Panc1 (cell line): Measurements from ENCODE around the gene TEX35. TPM values are rescaled to one million over a fixed set of nuclear protein-coding genes. Genes with fewer than 3 reads are reported as not detected.

Experiments used
- ATAC-seq: fragments of 200-7000 bp; cut with Tn5 transposase; 2 replicates; pipeline ENCODE4 v1.9.1; 2020; ENCODE audit warnings: mild to moderate bottlenecking, moderate library complexity
- BruUV-seq: library from RNA; stranded (reverse); fragments of 400-500 nt; replicated peaks from 2 replicates; lab custom pipeline; 2021; lab: Mats Ljungman, UMichigan
- CTCF ChIA-PET: fragments of 300-600 bp; sonication (Branson Sonifier 250); formaldehyde crosslinking; loops from one replicate; lab custom pipeline; 2022; ENCODE audit warnings: antibody characterized with exemption; lab: Charles Lee
- POLR2A ChIA-PET: fragments of 300-600 bp; sonication (Branson Sonifier 250); formaldehyde crosslinking; loops from one replicate; lab custom pipeline; 2022; ENCODE audit warnings: antibody characterized with exemption; lab: Charles Lee
- DNase-seq: peaks from one replicate; pipeline ENCODE4 v3.0.0-alpha.2; 2010; ENCODE audit warnings: low read depth, low spot score
- H3K27ac ChIP-seq: 2 replicates; pipeline ENCODE4 v1.5.1; 2011; ENCODE audit warnings: mild to moderate bottlenecking, low read length, inconsistent platforms
- H3K27me3 ChIP-seq: fragments of 200-500 bp; sonication (Bioruptor generic); 2 replicates; pipeline ENCODE4 v1.6.0; 2014; ENCODE audit warnings: low read length, inconsistent platforms; ENCODE audit not compliant: control insufficient read depth, insufficient read depth
- H3K36me3 ChIP-seq: fragments of 200-500 bp; sonication (Bioruptor generic); 2 replicates; pipeline ENCODE4 v1.5.1; 2014; ENCODE audit warnings: inconsistent platforms, mild to moderate bottlenecking, low read length, moderate library complexity; ENCODE audit not compliant: control insufficient read depth, insufficient read depth
- H3K4me1 ChIP-seq: 2 replicates; pipeline ENCODE4 v1.5.1; 2011; ENCODE audit warnings: inconsistent platforms, mild to moderate bottlenecking, low read length, moderate library complexity; ENCODE audit not compliant: control insufficient read depth, insufficient read depth
- H3K4me3 ChIP-seq, 2 experiments: 2 replicates each; pipeline ENCODE4 v1.5.1; 2011 to 2012; ENCODE audit warnings: low read depth in 2 of 2, low read length in 2 of 2, mild to moderate bottlenecking in 2 of 2, inconsistent platforms in 1 of 2, moderate library complexity in 1 of 2
- H3K9me3 ChIP-seq: fragments of 200-500 bp; sonication (Bioruptor generic); 2 replicates; pipeline ENCODE4 v1.5.1; 2014; ENCODE audit warnings: low read depth, mild to moderate bottlenecking, inconsistent platforms, low read length, moderate library complexity; ENCODE audit not compliant: control insufficient read depth, insufficient read depth
- CTCF ChIP-seq: fragments of 450-650 bp; IDR thresholded peaks from 2 replicates; pipeline ENCODE4 v1.5.1; 2017; ENCODE audit warnings: mild to moderate bottlenecking
- POLR2AphosphoS5 ChIP-seq: IDR thresholded peaks from 2 replicates; pipeline ENCODE4 v1.6.1; 2012; ENCODE audit warnings: mild to moderate bottlenecking, low read depth, low read length, moderate library complexity
- REST ChIP-seq, 2 experiments: IDR thresholded peaks; 2 replicates each; pipeline ENCODE4 v1.6.1; 2011 to 2012; ENCODE audit warnings: low read depth in 2 of 2, control low read depth in 1 of 2, low read length in 1 of 2, mild to moderate bottlenecking in 1 of 2, moderate library complexity in 1 of 2; ENCODE audit not compliant: insufficient read depth in 1 of 2
- SIN3A ChIP-seq: IDR thresholded peaks from 2 replicates; pipeline ENCODE4 v1.6.1; 2012; ENCODE audit warnings: low read depth, mild to moderate bottlenecking, low read length, moderate library complexity, borderline replicate concordance; ENCODE audit not compliant: insufficient read depth
- TCF7L2 ChIP-seq: IDR thresholded peaks from 2 replicates; pipeline ENCODE4 v1.6.1; 2011; ENCODE audit warnings: mild to moderate bottlenecking, low read depth, low read length, inconsistent platforms
- in situ Hi-C: cut with HindIII; loops from 2 replicates; pipeline ENCODE4 v1.10.0; 2016; ENCODE audit warnings: low sequenced_read_pairs, low pct_unique_long_range_greater_than_20kb
- intact Hi-C: fragments of 100-400 bp; cut with micrococcal nuclease; formaldehyde crosslinking; loops from one replicate; pipeline ENCODE4 v1.10.0; 2022; ENCODE audit not compliant: unreplicated experiment
- total RNA-seq: library from RNA; stranded (reverse); gene quantifications from one replicate; pipeline ENCODE4 v1.2.1, GENCODE V29; 2021; ENCODE audit not compliant: unreplicated experiment

TEX35 gene
- total RNA-seq, 1 experiment from 2014 or later = not detected

DNA sequence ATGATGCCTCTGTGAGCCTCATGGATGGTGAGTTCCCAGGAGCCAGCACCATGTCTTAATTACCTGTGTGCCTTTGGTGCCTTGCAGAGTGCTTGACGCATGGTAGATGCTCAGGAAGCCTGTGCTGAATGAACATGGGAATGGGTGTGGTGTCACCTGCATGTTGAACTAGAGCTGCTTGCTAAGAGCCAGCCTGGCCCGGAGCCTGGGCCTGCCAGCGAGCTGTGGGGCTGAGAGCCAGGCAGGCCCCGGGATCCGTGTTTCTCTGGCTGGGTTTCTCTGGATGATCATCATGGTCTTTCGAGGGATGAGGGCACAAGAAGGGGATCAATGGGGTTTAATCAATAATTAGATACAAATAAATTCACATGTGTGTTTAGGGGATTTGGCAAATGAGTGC is 6.7 kb upstream of the TEX35 start:
- DNase-seq (no peak), ATAC-seq (no peak)
- H3K27me3 ChIP-seq = no peaks in the 10 kb centered on the region
- no TSS peak for BruUV-seq
- no peaks in the 10 kb centered on the region for H3K36me3 ChIP-seq
- H3K9me3 ChIP-seq = no peaks in the 10 kb centered on the region
- H3K4me3 ChIP-seq = no peak overlapping the region
- no peak overlapping the region for H3K27ac ChIP-seq
- CTCF ChIA-PET = interaction anchor here (0.7 kb wide), 1 partner anchor 23 kb away, joined by 6 read pairs; no protein-coding TSS in a partner anchor
- TF ChIP-seq SIN3A = no peak
- POLR2A ChIA-PET = no interaction called here
- intact Hi-C loops = no loop called here
- in situ Hi-C loops = no loop called here
- H3K4me1 ChIP-seq = no peaks in the 10 kb centered on the region

DNA sequence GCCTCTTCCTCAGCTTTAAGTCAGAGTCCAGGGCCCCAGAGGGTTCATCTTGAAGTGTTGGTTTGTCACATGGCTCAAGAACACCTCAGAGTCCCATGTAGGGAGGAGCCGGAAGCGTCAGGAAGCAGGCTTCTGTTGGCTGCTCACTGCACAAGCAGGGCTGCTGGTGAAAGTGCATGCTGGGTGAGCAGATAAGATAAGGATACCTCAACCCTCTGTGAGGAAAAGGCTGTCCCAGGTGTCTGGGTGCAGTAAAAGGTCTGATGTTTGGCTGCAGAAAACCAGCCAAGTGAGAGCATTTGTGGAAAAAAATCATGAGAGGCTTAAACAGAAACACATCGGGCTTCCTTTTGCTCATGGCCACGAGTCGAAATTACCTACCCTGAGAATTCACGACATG is 6.2 kb upstream of the TEX35 start:
- ATAC-seq (no peak), DNase-seq (no peak)
- H3K27me3 ChIP-seq = no peaks in the 10 kb centered on the region
- ChIA-PET POLR2A (no interaction called here), CTCF (no interaction called here)
- no TSS peak for BruUV-seq
- no peak overlapping the region for H3K27ac ChIP-seq
- intact Hi-C loops (no loop called here), in situ Hi-C loops (no loop called here)
- no peaks in the 10 kb centered on the region for H3K9me3 ChIP-seq
- TF ChIP-seq TCF7L2 (no peak), SIN3A (no peak), POLR2AphosphoS5 (no peak), CTCF (no peak), REST (IDR thresholded peaks at IDR 0.05; ENCODE audit: insufficient read depth in 1 of 2, low read depth in 2 of 2, low read length in 1 of 2) (no peak)
- no peaks in the 10 kb centered on the region for H3K4me1 ChIP-seq
- H3K4me3 ChIP-seq = no peak overlapping the region
- no peaks in the 10 kb centered on the region for H3K36me3 ChIP-seq

- no peak for ATAC-seq
Observed at GRCh38 chr1:178509414-178510007, 3.4 kb upstream of the TEX35 start.

More at GRCh38 chr1:178509414-178510007, 3.4 kb upstream of the TEX35 start:
- H3K9me3 ChIP-seq = no peaks in the 10 kb centered on the region
- H3K27me3 ChIP-seq = no peaks in the 10 kb centered on the region
- no peak overlapping the region for H3K27ac ChIP-seq
- intact Hi-C loops = no loop called here
- H3K4me1 ChIP-seq = no peaks in the 10 kb centered on the region
- no TSS peak for BruUV-seq
- H3K4me3 ChIP-seq = no peak overlapping the region
- CTCF ChIA-PET = no interaction called here
- POLR2A ChIA-PET = no interaction called here
- no peaks in the 10 kb centered on the region for H3K36me3 ChIP-seq
- in situ Hi-C loops = no loop called here
- no peak for DNase-seq
- TF ChIP-seq TCF7L2 (no peak), REST (IDR thresholded peaks at IDR 0.05; ENCODE audit: insufficient read depth in 1 of 2, low read depth in 2 of 2, low read length in 1 of 2) (no peak), CTCF (no peak), SIN3A (no peak), POLR2AphosphoS5 (no peak)
